GM18867 (cell line): ENCODE data around the gene MKS1.

ENCODE experiments used
- ATAC-seq: cut with Tn5 transposase; IDR thresholded peaks from one replicate; pipeline ENCODE4 v1.9.1; 2021; ENCODE audit warnings: mild to moderate bottlenecking, moderate library complexity; ENCODE audit not compliant: unreplicated experiment

Gene MKS1

DNA sequence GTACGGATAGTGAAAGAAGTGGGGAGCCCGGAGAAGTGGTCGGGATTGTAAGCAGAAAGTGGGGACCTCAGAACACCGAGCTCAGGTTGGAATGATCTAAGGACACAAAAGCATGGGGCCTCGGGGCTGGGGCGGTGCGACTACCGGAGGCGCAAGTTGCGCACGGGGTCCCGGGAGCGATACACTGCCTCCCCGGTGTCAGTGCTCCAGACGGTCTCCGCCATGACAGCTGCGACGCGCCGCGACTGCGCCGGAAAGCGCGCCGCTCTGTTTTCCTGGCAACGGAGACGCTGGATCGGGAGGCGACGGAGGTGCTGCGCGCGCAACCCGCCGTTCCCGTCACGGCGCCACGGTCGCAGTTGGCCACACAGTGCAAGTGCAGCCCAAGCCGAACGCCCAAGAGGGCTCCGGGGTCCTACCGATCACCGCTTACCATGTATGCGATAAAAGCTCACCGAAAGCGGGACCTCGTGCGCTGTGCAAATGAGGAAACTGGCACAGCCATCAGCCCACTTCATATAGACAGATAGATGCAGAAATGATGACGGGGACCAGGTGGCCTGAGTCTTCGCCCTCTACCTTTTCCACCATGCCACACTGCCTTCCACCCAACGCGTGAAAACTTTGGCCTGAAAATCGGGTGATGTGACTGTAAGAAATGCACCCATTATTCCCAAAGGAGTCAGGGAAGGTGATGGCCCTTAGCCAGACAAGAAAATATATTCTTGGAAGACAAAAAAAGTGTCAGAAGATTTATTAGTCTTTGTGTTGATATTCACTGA, at the start of gene MKS1:
TSS of gene MKS1 (minus strand) at position 249 of the 782 bp plus-strand sequence. CDS start at position 224, 25 bp downstream.
- peak; percentile 97 for ATAC-seq

DNA sequence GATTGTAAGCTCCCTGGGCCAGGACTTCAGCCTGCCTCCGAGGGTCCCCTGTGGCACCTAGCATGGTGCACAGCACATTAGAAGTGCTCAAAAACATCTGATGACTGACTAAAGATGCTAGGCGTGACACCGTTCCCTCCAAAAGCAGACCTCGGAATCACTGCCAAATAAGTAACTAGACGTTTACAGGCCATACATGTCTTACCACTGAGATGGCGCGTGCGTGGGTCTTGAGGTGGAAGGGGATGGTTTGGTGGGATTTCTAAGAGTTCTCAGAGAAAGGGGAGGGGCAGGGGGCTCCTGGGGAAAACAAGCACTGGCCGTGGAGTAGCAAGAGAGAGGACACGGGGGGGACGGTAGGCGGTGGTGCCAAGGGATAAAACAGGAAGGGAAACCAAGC, 49.3 kb upstream of the MKS1 start:
- ATAC-seq: no peak

DNA sequence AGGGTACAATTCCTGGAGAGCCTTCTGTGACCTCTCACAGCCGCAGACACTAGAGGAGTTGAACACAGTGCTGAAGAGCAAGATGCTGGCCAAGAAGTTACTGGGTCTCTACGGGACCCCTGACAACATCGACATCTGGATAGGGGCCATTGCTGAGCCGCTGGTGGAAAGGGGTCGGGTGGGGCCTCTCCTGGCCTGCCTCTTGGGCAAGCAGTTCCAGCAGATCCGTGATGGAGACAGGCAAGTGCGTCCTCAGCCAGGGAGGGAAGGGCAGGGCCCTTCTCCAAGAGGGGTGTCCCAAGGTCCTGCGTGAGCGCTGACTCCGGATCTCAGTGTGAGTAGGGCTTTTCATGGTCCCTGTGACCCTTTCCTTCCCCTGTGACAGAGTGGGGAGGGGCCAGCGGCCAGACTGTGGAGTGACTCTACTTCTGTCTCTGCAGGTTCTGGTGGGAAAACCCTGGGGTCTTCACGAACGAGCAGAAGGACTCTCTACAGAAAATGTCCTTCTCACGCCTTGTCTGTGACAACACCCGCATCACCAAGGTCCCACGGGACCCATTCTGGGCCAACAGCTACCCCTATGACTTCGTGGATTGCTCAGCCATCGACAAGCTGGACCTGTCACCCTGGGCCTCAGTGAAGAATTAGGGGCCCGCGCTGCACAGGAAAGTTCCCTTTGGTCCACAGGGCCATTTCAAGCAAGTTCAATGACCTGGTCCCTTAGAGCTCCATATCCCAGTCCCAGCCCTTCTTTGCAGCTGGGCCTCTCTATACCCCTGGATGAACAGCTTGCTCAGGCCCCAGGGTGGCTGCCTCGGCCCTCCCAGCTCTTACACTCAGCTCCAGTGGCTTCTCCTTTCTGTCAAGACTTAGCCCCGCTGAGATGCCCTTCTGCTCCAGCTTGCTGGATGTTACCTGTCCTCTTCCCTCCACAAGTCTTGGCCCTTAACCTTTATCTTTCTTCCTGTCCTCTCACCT, 48.6 kb upstream of the MKS1 start:
- ATAC-seq: no peak

- no peak for ATAC-seq
Observed at GRCh38 chr17:58265902-58266875, 47.1 kb upstream of the MKS1 start.

- no peak for ATAC-seq
Observed at GRCh38 chr17:58265271-58265670, 46.2 kb upstream of the MKS1 start.

GRCh38 chr17:58264407-58265103, 45.5 kb upstream of the MKS1 start:
- ATAC-seq: no peak

- no peak for ATAC-seq
Observed at GRCh38 chr17:58263773-58264172, 44.7 kb upstream of the MKS1 start.

GRCh38 chr17:58262149-58262548, 43.1 kb upstream of the MKS1 start:
- ATAC-seq: no peak

GRCh38 chr17:58254803-58255202, 35.7 kb upstream of the MKS1 start:
- ATAC-seq: no peak

DNA sequence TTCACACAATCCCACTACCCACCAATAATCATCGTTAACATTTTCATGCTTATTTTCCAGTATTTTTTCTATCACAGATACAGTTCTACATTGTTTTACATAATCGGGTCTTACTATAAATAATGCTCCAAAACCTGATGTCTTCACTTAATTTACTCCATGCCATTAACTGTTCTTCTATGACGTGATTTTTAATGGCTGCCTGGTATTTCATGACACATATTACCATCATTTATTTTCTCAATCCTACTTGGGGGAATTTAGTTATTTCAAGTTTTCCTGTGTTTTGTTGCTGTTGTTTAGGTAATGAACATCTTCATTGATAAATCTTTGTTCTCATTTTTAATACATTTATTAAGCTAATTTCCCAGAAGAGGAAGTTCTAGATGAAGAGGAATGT, 34.0 kb upstream of the MKS1 start:
- no peak for ATAC-seq

DNA sequence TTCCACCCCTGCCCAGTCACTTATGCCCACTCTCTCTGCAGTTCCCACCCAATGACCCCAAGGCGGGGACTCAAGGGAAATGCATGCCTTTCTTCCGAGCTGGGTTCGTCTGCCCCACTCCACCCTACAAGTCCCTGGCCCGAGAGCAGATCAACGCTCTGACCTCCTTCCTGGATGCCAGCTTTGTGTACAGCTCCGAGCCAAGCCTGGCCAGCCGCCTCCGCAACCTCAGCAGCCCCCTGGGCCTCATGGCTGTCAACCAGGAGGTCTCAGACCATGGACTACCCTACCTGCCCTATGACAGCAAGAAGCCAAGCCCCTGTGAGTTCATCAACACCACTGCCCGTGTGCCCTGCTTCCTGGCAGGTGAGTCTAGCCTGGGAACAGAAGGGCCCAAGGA, 33.1 kb upstream of the MKS1 start:
- ATAC-seq: no peak

DNA sequence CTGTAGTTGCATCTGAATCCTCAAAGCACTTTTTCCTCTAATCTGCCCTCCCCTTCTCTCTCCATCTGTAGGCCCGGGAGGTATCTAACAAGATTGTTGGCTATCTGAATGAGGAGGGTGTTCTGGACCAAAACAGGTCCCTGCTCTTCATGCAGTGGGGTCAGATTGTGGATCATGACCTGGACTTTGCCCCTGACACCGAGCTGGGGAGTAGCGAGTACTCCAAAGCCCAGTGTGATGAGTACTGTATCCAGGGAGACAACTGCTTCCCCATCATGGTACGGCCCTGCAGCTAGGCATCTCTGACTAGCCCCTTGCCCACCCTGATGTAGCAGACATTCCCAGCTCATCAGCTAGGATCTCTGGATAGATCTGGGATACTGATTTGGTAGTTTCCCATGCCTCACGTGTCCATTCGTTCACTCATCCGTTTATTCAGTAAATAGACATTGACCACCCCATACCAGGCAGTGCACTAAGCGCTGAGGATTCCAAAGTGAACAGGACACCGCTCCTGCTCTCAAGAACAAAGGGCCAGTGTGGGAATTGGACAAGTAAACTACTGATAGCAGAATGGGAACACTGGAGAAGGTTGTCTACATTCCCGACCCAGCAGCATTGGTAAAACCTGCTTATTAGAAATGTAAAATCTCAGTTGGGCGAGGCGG, 31.4 kb upstream of the MKS1 start:
- ATAC-seq: no peak

GRCh38 chr17:58249270-58250133, 30.4 kb upstream of the MKS1 start:
- peak; percentile 60 for ATAC-seq

GRCh38 chr17:58248955-58249269, 29.9 kb upstream of the MKS1 start:
- ATAC-seq: no peak

GRCh38 chr17:58247511-58248363, 28.7 kb upstream of the MKS1 start:
- no peak for ATAC-seq

- ATAC-seq: no peak
Observed at GRCh38 chr17:58246781-58247180, 27.7 kb upstream of the MKS1 start.

DNA sequence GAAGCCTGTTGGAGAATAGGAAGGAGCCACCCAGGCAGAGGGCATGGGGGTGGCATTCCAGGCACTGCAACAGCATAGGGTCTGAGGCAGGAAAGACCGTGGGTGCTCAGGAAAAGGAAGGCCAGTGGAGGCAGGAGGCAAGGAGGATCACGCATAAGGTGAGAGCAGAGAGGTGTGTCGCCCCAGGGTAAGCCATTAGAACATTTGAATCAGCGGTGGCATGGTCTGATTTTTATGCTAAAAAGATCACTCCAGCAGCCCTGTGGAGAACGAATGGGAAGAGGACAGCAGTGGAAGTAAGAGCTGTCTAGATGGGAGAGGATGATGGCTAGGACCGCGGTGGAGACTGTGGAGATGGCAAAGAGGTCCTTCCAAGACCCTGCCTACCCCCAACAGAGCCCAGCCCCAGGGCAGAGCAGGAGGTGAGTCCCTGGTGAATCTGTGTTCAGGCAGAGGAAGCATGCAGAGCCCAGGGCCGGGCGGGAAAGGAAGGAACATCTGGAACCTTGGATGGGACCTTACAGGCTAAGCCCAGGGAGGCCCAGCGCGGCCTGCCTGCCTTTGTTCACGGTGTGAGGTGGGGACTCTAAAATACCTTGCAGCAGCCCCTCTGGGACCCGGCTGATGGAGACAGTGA, 27.2 kb upstream of the MKS1 start:
- no peak for ATAC-seq
